ENCODE measurements around the gene HTR2C. TPM values are rescaled to one million over a fixed set of nuclear protein-coding genes. Genes with fewer than 3 reads are reported as not detected.
"Not testable (repeated sequence)": the region's sequence is repeated elsewhere in the genome, so short reads cannot be mapped to it uniquely, and the experiment has no call there.

Gene HTR2C
- total RNA-seq, 4 donors from 2014 or later: not detected

- no peak for DNase-seq (ENCODE audit: low spot score in 2 of 2)
- intact Hi-C loops (cut with DNase I; ENCODE audit: low total_unique reads): no loop called here
- H3K4me3 ChIP-seq (ENCODE audit: low read depth, poor library complexity, severe bottlenecking): no peak overlapping the region
- WGBS, 2 donors: 70 to 79% methylated on average over 1 of the region's 1 CpG
- TF ChIP-seq CTCF (IDR thresholded peaks at IDR 0.05) (no peak), POLR2A (IDR thresholded peaks at IDR 0.05) (no peak)
These were observed 348.7 kb downstream of the HTR2C start for GRCh38 chrX:114932550-114932949.

GRCh38 chrX:114933291-114933690 is 349.4 kb downstream of the HTR2C start:
- DNase-seq (ENCODE audit: low spot score in 2 of 2); H3K4me3 ChIP-seq (ENCODE audit: low read depth, poor library complexity, severe bottlenecking); intact Hi-C loops (cut with DNase I; ENCODE audit: low total_unique reads): not testable (repeated sequence)
- 47 to 62% methylated on average over 2 of the region's 2 CpGs for WGBS, 2 donors

- DNase-seq (ENCODE audit: low spot score in 2 of 2); H3K4me3 ChIP-seq (ENCODE audit: low read depth, poor library complexity, severe bottlenecking); intact Hi-C loops (cut with DNase I; ENCODE audit: low total_unique reads): not testable (repeated sequence)
- WGBS, 2 donors: 88 to 94% methylated on average over 3 of the region's 3 CpGs
These were observed 353.2 kb downstream of the HTR2C start for GRCh38 chrX:114937090-114937489.

- DNase-seq (ENCODE audit: low spot score in 2 of 2): no peak
- intact Hi-C loops (cut with DNase I; ENCODE audit: low total_unique reads): no loop called here
- no peak for TF ChIP-seq CTCF (IDR thresholded peaks at IDR 0.05)
- no peak for TF ChIP-seq POLR2A (IDR thresholded peaks at IDR 0.05)
- 79 to 80% methylated on average over 2 of the region's 2 CpGs for WGBS, 2 donors
- no peak overlapping the region for H3K4me3 ChIP-seq (ENCODE audit: low read depth, poor library complexity, severe bottlenecking)
These were observed 368.8 kb downstream of the HTR2C start for GRCh38 chrX:114952696-114953095.

MicroRNA genes within 50 kb of the gene (microRNA counts, 767-probe panel; counts per million panel counts)
- microRNA hsa-miR-1264: 0 to 358 counts per million in 2 donors
- 0 to 358 counts per million in 2 donors for microRNA hsa-miR-1298
- microRNA hsa-miR-1911-5p: 0 to 358 counts per million in 2 donors
- microRNA hsa-miR-1912: 0 to 358 counts per million in 2 donors
- microRNA hsa-miR-448: 0 to 358 counts per million in 2 donors
- microRNA hsa-miR-764: 0 to 358 counts per million in 2 donors

Small RNA genes lying within 50 kb of the gene (microRNA-seq; reads per million reads assigned to microRNA genes)
- 0 reads per million in 2 donors for gene MIR1264 (ENCODE audit: borderline number of aligned reads in 1 of 2, borderline replicate concordance in 2 of 2)
- gene MIR1298 (ENCODE audit: borderline number of aligned reads in 1 of 2, borderline replicate concordance in 2 of 2): 0.68 to 1.1 reads per million in 2 donors
- 1.1 to 1.4 reads per million in 2 donors for gene MIR1911 (ENCODE audit: borderline number of aligned reads in 1 of 2, borderline replicate concordance in 2 of 2)
- gene MIR1912 (ENCODE audit: borderline number of aligned reads in 1 of 2, borderline replicate concordance in 2 of 2): 0 to 3.4 reads per million in 2 donors
- gene MIR448 (ENCODE audit: borderline number of aligned reads in 1 of 2, borderline replicate concordance in 2 of 2): 0 reads per million in 2 donors
- 0 reads per million in 2 donors for gene MIR764 (ENCODE audit: borderline number of aligned reads in 1 of 2, borderline replicate concordance in 2 of 2)

Data from lower leg skin (tissue), 4 donors.